Uterine smooth muscle cell (primary cell): Measurements from ENCODE around the gene C3orf38. TPM values are rescaled to one million over a fixed set of nuclear protein-coding genes. Genes with fewer than 3 reads are reported as not detected.

Experiments
- total RNA-seq: library from RNA; depleted of rRNA; stranded (reverse); fragments of >200 nt; gene quantifications from 2 replicates; pipeline ENCODE4 v1.2.3, GENCODE V29; 2014

Gene C3orf38
- total RNA-seq = 26.4 and 27.0 TPM in 2 replicates

GRCh38 chr3:88149509-88150362 is at the start of gene C3orf38:
Gene C3orf38, plus strand, starts transcription at chr3:88149959. Its CDS starts 94 bp downstream, at chr3:88150053.

Other genes with a start within 250 kb of the C3orf38 start
- 65.7 and 77.1 TPM in 2 replicates for gene CGGBP1, start 91.0 kb upstream of the C3orf38 start, total RNA-seq
- 17.5 and 24.6 TPM in 2 replicates for gene ZNF654, start 90.7 kb upstream of the C3orf38 start, total RNA-seq